Transverse colon (tissue), 3 donors: ENCODE measurements around the gene TAS1R3.

Source experiments
- EP300 ChIP-seq: sonication (generic); formaldehyde crosslinking; IDR thresholded peaks from one replicate; pipeline ENCODE4 v1.6.1; 2017; ENCODE audit warnings: antibody characterized with exemption, low read depth
- TF ChIP-seq, protein P1 (sequence below), 5 experiments: fragments of 200-600 bp in 3 of 5; fragments of 450-650 bp in 2 of 5; sonication (generic) in 3 of 5; IDR thresholded peaks; 1 replicate in 2 of 5; 2 replicates in 3 of 5; pipeline ENCODE4 v1.5.1; 2016 to 2017; ENCODE audit warnings: antibody characterized with exemption in 5 of 5, inconsistent platforms in 3 of 5, mild to moderate bottlenecking in 2 of 5, moderate library complexity in 1 of 5

DNA sequence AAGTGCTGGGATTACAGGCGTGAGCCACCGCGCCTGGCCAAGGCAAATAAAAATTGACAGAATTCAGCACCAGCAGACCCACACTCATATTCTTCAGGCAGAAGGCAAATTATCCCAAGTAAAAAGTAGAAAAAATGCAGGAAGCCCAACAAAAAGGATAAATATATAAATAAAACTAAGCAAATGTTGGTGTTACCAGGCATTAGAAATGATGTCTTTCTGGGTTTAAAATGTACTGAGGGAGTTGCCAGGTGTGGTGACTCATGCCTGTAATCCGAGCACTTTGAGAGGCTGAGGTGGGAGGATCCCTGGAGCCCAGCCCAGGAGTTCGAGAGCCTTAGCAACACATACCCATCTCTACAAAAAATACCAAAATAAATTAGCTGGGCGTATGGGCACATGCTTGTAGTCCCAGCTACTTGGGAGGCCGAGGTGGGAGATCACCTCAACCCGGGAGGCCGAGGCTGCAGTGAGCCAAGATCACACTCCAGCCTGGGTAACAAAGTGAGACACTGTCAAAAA, 12.9 kb upstream of the TAS1R3 start:
- no peak for TF ChIP-seq EP300
- TF ChIP-seq, protein P1, sequence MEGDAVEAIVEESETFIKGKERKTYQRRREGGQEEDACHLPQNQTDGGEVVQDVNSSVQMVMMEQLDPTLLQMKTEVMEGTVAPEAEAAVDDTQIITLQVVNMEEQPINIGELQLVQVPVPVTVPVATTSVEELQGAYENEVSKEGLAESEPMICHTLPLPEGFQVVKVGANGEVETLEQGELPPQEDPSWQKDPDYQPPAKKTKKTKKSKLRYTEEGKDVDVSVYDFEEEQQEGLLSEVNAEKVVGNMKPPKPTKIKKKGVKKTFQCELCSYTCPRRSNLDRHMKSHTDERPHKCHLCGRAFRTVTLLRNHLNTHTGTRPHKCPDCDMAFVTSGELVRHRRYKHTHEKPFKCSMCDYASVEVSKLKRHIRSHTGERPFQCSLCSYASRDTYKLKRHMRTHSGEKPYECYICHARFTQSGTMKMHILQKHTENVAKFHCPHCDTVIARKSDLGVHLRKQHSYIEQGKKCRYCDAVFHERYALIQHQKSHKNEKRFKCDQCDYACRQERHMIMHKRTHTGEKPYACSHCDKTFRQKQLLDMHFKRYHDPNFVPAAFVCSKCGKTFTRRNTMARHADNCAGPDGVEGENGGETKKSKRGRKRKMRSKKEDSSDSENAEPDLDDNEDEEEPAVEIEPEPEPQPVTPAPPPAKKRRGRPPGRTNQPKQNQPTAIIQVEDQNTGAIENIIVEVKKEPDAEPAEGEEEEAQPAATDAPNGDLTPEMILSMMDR (IDR thresholded peaks at IDR 0.05): no peak
